ENCODE measurements around the gene PID1. TPM values are rescaled to one million over a fixed set of nuclear protein-coding genes. Genes with fewer than 3 reads are reported as not detected.

PID1 gene
- total RNA-seq, 1 experiment from 2014 or later: 2.6 TPM

GRCh38 chr2:229252280-229252679 is 18.8 kb downstream of the PID1 start:
- no peaks in the 10 kb centered on the region for H3K36me3 Mint-ChIP-seq
- no peaks in the 10 kb centered on the region for H3K9me3 Mint-ChIP-seq
- H3K4me1 Mint-ChIP-seq: peaks cover 13% of the 10 kb centered on the region
- ChIA-PET POLR2A (no interaction called here), CTCF (no interaction called here)
- no peak for DNase-seq (ENCODE audit: low spot score)
- peak; percentile 38; the same call in 1 of the 2 replicates for ATAC-seq
- no peak for TF ChIP-seq ATF3 (CRISPR knock-in tag; conservative IDR thresholded peaks at IDR 0.05)
- no peak for TF ChIP-seq PREB (CRISPR knock-in tag; IDR thresholded peaks at IDR 0.05; ENCODE audit: borderline replicate concordance)
- TF ChIP-seq FOXK1 (CRISPR knock-in tag; IDR thresholded peaks at IDR 0.05): no peak
- no peak for TF ChIP-seq ZNF281 (CRISPR knock-in tag; IDR thresholded peaks at IDR 0.05)
- TF ChIP-seq SMAD3 (CRISPR knock-in tag; IDR thresholded peaks at IDR 0.05; ENCODE audit: borderline replicate concordance): no peak
- no peak for TF ChIP-seq ZNF512 (CRISPR knock-in tag; IDR thresholded peaks at IDR 0.05; ENCODE audit: borderline replicate concordance)
- no peak for TF ChIP-seq ZNF416 (CRISPR knock-in tag; IDR thresholded peaks at IDR 0.05)
- no peak for TF ChIP-seq CREB1 (CRISPR knock-in tag; IDR thresholded peaks at IDR 0.05)
- H3K4me3 Mint-ChIP-seq: no peak overlapping the region
- H3K27ac Mint-ChIP-seq: peak overlapping the region; percentile 25; the same call in 1 of the 2 replicates
- no peaks in the 10 kb centered on the region for H3K27me3 Mint-ChIP-seq (ENCODE audit: low read depth)

- peaks cover 37% of the 10 kb centered on the region for H3K4me1 Mint-ChIP-seq
- H3K36me3 Mint-ChIP-seq: 0 out of 2 replicates have a peak, but pooled peaks cover 1% of the 10 kb centered on the region
- TF ChIP-seq ZSCAN18 (CRISPR knock-in tag; IDR thresholded peaks at IDR 0.05) (no peak), GRHL2 (CRISPR knock-in tag; IDR thresholded peaks at IDR 0.05; ENCODE audit: insufficient replicate concordance, severe bottlenecking) (no peak), SOX15 (CRISPR knock-in tag; IDR thresholded peaks at IDR 0.05) (no peak), NR3C1 (CRISPR knock-in tag; conservative IDR thresholded peaks at IDR 0.05; ENCODE audit: low read depth) (no peak), ZNF232 (CRISPR knock-in tag; IDR thresholded peaks at IDR 0.05) (no peak), SMAD4 (CRISPR knock-in tag; IDR thresholded peaks at IDR 0.05) (no peak), ERG (CRISPR knock-in tag; IDR thresholded peaks at IDR 0.05) (no peak), SMAD3 (CRISPR knock-in tag; IDR thresholded peaks at IDR 0.05; ENCODE audit: borderline replicate concordance) (no peak), EMX1 (CRISPR knock-in tag; IDR thresholded peaks at IDR 0.05) (no peak), ATF6 (CRISPR knock-in tag; IDR thresholded peaks at IDR 0.05) (no peak), ATF3 (CRISPR knock-in tag; conservative IDR thresholded peaks at IDR 0.05) (no peak)
- ChIA-PET CTCF (no interaction called here), POLR2A (no interaction called here)
- no peaks in the 10 kb centered on the region for H3K27me3 Mint-ChIP-seq (ENCODE audit: low read depth)
- no peak for DNase-seq (ENCODE audit: low spot score)
- no peak overlapping the region for H3K27ac Mint-ChIP-seq
- H3K4me3 Mint-ChIP-seq: no peak overlapping the region
- no peak for ATAC-seq
- peaks cover 2% of the 10 kb centered on the region; the same call in 1 of the 2 replicates for H3K9me3 Mint-ChIP-seq
Observed at GRCh38 chr2:229249536-229249935, 21.6 kb downstream of the PID1 start.
